HG03520 (cell line): ENCODE results near the gene UQCC3.
"Not testable (repeated sequence)": the region's sequence is repeated elsewhere in the genome, so short reads cannot be mapped to it uniquely, and the experiment has no call there.

Source experiments
- ATAC-seq: cut with Tn5 transposase; IDR thresholded peaks from one replicate; pipeline ENCODE4 v1.9.1; 2021; ENCODE audit warnings: mild to moderate bottlenecking, moderate library complexity; ENCODE audit not compliant: unreplicated experiment

Gene UQCC3

GRCh38 chr11:62671608-62672389 lies at the start of gene UQCC3, which contains the start of gene LBHD1:
Gene UQCC3 (plus strand): TSS chr11:62671673. CDS start chr11:62671746, 73 bp downstream.
Gene LBHD1 (minus strand): TSS chr11:62672267. CDS start chr11:62670031, 2,236 bp downstream.
- peak; percentile 56 for ATAC-seq

- no peak for ATAC-seq
Observed at GRCh38 chr11:62622476-62623089, 48.9 kb upstream of the UQCC3 start.

- ATAC-seq: no peak
Observed at GRCh38 chr11:62627713-62628112, 43.8 kb upstream of the UQCC3 start.

GRCh38 chr11:62632492-62632891 lies 39.0 kb upstream of the UQCC3 start:
- no peak for ATAC-seq

DNA sequence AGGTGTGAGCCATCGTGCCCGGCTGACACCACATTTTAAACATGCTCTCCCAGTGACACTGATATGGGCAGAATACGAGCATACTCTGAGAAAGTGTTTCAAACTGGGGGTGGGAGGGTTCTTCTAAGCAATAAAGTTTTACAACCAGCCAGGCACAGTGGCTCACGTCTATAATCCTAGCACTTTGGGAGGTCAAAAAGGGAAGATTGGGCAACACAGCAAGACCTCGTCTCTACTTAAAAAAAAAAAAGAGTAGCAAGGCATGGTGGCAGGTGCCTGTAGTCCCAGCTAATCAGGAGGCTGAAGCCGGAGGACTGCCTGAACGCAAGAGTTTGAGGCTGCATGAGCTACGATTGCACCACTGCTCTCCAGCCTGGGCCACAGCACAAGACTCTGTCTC lies 27.3 kb upstream of the UQCC3 start:
- no peak for ATAC-seq

DNA sequence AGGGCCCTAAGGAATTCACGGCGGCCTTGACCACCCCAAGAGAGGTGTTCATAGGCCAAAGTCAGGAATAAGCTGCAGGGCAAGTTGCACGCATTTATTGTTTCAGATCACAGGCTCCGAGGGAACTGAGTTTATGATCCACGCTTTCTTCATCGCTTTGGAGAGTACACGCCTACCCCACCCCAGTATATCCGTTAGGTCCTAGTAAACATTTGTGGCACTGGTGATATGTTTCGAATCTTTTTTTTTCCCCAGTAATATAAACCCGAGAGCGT lies 25.9 kb upstream of the UQCC3 start:
- ATAC-seq: no peak

DNA sequence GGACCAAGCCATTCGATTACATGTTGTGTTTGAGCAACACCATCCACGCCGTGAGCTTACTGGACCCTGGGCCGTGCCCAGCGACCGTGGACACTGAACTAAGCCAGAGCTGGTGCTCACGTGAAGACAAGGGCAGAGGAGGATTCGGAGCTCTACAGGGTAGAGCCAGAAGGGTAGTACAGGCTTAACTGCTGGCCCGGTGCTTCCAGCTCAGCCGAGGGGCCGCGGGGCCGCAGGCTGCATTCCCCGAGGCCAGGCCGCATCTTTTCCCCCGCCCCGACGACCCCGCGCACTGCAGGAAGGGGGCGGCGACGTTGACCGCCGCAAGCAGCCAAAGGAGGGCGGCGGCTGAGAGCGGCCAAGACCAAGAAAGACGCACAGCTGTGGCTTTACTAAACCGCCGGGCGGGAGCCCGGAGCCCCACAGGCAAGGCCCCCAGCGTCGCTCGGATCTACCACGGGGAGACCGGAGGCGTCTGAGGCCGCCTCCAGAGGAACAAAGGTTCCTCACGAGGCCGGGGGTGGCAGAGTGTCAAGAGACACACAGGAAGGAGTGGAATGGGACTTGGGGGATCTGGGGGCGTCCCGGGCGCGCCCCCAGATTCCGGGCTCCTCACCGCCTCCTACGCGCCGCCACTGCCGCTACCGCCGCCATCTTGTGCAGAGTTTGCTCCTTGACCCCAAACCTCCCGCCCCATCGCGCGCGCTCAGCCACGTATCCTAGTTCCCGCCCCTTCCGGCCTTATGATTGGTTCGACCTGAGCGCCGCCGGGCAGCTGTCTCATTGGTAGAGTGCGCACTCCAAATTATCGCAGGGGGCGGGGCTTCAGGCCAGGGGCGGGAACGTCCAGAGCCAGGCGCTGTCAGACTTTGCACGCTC lies 25.3 kb upstream of the UQCC3 start, which contains the start of gene GANAB:
Gene GANAB (minus strand): TSS at position 668 of the 879 bp plus-strand sequence. CDS start 14 bp downstream, at position 654.
- ATAC-seq: peak; percentile 89

GRCh38 chr11:62646825-62647608 lies 24.5 kb upstream of the UQCC3 start:
- no peak for ATAC-seq

GRCh38 chr11:62647609-62648005 lies 23.9 kb upstream of the UQCC3 start:
- no peak for ATAC-seq

- ATAC-seq: no peak
Observed at GRCh38 chr11:62648185-62648966, 23.1 kb upstream of the UQCC3 start.

DNA sequence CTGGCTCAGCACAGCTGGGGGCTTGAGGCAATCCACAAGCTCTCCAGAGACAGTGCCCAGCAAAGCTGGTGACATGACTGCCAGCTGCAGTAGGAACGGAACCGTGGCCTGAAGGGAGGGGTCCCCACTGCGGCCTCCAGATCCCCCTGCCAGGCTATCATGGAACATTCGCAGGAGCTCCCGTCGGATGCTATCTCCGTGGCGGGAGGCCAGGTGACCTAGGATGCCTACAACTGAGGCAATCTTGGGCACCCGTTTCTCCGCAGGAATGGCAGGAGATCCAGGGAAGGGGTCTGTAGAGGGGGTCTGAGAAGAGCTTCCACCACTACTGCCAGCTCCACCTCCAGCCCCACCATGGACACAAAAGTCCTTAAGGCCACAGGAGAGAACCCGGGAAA lies 22.5 kb upstream of the UQCC3 start:
- ATAC-seq: no peak

DNA sequence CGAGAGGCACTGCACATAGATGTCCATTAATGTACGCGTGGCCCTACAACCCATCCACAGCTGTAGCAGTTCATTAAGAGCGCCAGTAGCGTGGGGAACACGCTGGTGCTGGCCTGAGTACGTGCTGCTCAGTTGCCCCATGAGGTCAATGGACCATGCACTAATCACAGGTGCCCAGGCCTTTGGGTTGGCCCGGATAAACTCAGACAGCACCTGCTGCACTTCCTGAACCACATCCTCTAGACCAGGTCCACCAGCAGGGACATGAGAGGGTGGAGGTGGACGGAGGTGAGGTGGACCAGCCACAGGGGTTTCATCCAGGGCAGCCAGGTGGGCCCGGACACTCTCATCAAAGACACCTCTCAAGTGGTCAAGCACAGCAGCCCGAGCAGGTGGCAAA lies 22.0 kb upstream of the UQCC3 start:
- no peak for ATAC-seq

DNA sequence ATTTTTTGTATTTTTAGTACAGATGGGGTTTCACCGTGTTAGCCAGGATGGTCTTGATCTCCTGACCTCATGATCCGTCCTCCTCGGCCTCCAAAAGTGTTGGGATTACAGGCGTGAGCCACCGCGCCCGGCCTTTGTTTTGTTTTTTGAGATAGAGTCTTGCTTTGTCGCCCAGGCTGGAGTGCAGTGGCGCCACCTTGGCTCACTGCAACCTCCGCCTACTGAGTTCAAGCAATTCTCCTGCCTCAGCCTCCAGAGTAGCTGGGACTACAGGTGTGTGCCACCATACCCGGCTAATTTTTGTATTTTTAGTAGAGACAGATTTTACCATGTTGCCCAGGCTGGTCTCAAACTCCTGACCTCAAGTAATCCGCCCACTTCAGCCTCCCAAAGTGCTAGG lies 21.2 kb upstream of the UQCC3 start:
- not testable (repeated sequence) for ATAC-seq

- peak; percentile 16 for ATAC-seq
Observed at GRCh38 chr11:62652161-62653006, 19.1 kb upstream of the UQCC3 start.

GRCh38 chr11:62654297-62654696 lies 17.2 kb upstream of the UQCC3 start:
- ATAC-seq: no peak

DNA sequence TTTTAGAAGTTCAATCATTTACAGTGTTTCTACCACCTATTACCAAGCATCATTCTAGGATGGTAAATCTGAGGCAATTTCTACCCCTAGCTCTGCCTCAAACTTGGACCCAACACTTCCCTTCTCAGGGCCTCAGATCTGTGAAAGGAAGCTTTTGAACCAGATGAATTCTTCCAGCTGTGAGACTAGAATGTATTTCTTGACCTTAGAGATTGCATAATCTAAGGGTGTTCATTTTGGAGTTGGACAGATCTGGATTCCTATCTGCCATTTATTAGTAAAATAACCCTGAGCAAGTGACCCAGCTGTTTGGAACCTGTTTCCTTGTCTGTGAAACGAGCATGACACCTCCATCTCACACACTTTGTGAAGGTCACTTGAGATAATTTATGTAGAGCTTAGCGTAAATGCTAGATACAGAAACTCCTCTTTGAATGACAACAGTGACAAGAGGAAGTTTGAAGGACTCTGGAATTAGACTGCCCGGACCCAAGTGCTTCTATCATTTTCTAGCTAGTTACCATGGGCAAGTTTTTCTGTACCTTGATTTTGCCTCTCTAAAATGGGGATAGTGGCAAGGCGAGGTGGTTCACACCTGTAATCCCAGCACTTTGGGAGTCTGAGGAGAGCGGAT lies 14.6 kb upstream of the UQCC3 start:
- ATAC-seq: no peak

GRCh38 chr11:62664405-62665074 lies 6.9 kb upstream of the UQCC3 start:
- ATAC-seq: peak; percentile 22

- peak; percentile 70 for ATAC-seq
Observed at GRCh38 chr11:62665075-62665598, 6.3 kb upstream of the UQCC3 start, which contains the start of the genes C11orf98 and CSKMT. Gene C11orf98 (minus strand): TSS chr11:62665210. CDS start chr11:62665169, 41 bp downstream. Gene CSKMT (plus strand): TSS chr11:62665312. CDS start chr11:62665880, 568 bp downstream.
